Measurements from ENCODE around the gene BACE2. TPM values are rescaled to one million over a fixed set of nuclear protein-coding genes. Genes with fewer than 3 reads are reported as not detected.

BACE2 gene
- polyA plus RNA-seq, 1 donor from 2014 or later = 0.32 TPM

DNA sequence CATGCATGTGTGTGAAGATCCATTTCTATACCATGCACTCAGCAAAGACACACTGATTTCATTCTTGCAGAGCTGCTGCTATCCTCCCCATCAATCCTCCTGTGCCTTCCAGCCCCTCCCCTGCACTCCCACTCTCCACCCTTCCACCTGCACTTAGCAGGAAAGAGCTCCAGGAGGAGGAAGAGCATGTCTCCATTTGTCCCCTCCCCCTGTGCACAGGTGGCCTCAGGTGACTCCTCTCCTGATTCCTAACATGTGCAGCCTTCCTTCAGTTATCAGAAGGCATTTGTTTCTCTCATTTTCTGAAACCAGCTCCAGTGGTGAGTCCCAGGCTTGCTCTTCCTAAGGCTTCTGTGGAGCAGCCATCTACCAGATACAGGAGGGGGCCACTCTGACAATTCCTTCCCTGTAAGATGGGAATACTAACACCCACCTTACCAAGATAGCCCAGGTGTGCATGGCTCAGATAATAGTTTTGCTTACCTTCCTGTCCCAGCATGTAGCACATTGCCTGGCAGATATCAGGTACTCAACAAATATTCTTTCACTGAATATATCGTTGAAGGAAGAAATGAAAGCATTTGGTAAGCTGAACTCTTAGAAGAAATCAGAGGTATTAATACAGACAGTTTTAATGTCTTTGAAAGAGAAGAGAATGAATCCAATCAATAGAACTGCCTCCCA lies 126.7 kb downstream of the BACE2 start:
- no peaks in the 10 kb centered on the region for H3K27me3 ChIP-seq (ENCODE audit: insufficient read depth, low read depth, low read length)
- no peak overlapping the region for H3K4me3 ChIP-seq (ENCODE audit: low read length)
- TF ChIP-seq, protein P1, sequence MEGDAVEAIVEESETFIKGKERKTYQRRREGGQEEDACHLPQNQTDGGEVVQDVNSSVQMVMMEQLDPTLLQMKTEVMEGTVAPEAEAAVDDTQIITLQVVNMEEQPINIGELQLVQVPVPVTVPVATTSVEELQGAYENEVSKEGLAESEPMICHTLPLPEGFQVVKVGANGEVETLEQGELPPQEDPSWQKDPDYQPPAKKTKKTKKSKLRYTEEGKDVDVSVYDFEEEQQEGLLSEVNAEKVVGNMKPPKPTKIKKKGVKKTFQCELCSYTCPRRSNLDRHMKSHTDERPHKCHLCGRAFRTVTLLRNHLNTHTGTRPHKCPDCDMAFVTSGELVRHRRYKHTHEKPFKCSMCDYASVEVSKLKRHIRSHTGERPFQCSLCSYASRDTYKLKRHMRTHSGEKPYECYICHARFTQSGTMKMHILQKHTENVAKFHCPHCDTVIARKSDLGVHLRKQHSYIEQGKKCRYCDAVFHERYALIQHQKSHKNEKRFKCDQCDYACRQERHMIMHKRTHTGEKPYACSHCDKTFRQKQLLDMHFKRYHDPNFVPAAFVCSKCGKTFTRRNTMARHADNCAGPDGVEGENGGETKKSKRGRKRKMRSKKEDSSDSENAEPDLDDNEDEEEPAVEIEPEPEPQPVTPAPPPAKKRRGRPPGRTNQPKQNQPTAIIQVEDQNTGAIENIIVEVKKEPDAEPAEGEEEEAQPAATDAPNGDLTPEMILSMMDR (IDR thresholded peaks at IDR 0.05; ENCODE audit: poor library complexity, severe bottlenecking) = no peak
- no peak for TF ChIP-seq RAD21 (conservative IDR thresholded peaks at IDR 0.05)
- no peak for TF ChIP-seq REST (IDR thresholded peaks at IDR 0.05; ENCODE audit: borderline replicate concordance)
- no peak for TF ChIP-seq EZH2 (IDR thresholded peaks at IDR 0.05; ENCODE audit: borderline replicate concordance, insufficient read depth, low read length, poor library complexity, severe bottlenecking)
- TF ChIP-seq EP300 (conservative IDR thresholded peaks at IDR 0.05; ENCODE audit: poor library complexity, severe bottlenecking) = no peak
- no peak for TF ChIP-seq SMC3 (conservative IDR thresholded peaks at IDR 0.05; ENCODE audit: poor library complexity)
- no peak for TF ChIP-seq MXI1 (conservative IDR thresholded peaks at IDR 0.05; ENCODE audit: poor library complexity, severe bottlenecking)
- TF ChIP-seq TAF1 (IDR thresholded peaks at IDR 0.05; ENCODE audit: low read depth) = no peak
- TF ChIP-seq POLR2AphosphoS5 (IDR thresholded peaks at IDR 0.05) = no peak
- H3K36me3 ChIP-seq (ENCODE audit: insufficient read depth, low read length) = no peaks in the 10 kb centered on the region
- H3K9ac ChIP-seq (ENCODE audit: low read length) = no peak overlapping the region
- H2AFZ ChIP-seq (ENCODE audit: low read depth, low read length) = no peak overlapping the region
- H3F3A ChIP-seq (ENCODE audit: insufficient read depth, low read length, poor library complexity, severe bottlenecking) = no peaks in the 10 kb centered on the region
- no peak overlapping the region for H3K27ac ChIP-seq (ENCODE audit: low read length)
- H4K20me1 ChIP-seq (ENCODE audit: insufficient read depth) = no peaks in the 10 kb centered on the region
- H3K9me2 ChIP-seq (ENCODE audit: insufficient read depth, low read length) = no peaks in the 10 kb centered on the region
- H3K79me2 ChIP-seq (replicated peaks; ENCODE audit: insufficient read depth, low read length) = no peaks in the 10 kb centered on the region
- no peak overlapping the region for H3K4me2 ChIP-seq (ENCODE audit: low read length)
- peaks cover 4% of the 10 kb centered on the region for H3K9me3 ChIP-seq (ENCODE audit: low read length)

GRCh38 chr21:41295721-41296254 lies 127.8 kb downstream of the BACE2 start:
- Histone ChIP-seq H3K36me3 (ENCODE audit: insufficient read depth, low read length) (no peaks in the 10 kb centered on the region), H3K4me2 (ENCODE audit: low read length) (no peak overlapping the region), H3K4me3 (ENCODE audit: low read length) (no peak overlapping the region), H3K27me3 (ENCODE audit: insufficient read depth, low read depth, low read length) (no peaks in the 10 kb centered on the region), H2AFZ (ENCODE audit: low read depth, low read length) (no peak overlapping the region), H3K79me2 (replicated peaks; ENCODE audit: insufficient read depth, low read length) (no peaks in the 10 kb centered on the region), H3K9me3 (ENCODE audit: low read length) (peaks cover 4% of the 10 kb centered on the region), H3K27ac (ENCODE audit: low read length) (no peak overlapping the region), H3K9ac (ENCODE audit: low read length) (no peak overlapping the region), H3F3A (ENCODE audit: insufficient read depth, low read length, poor library complexity, severe bottlenecking) (no peaks in the 10 kb centered on the region), H3K9me2 (ENCODE audit: insufficient read depth, low read length) (no peaks in the 10 kb centered on the region), H4K20me1 (ENCODE audit: insufficient read depth) (no peaks in the 10 kb centered on the region)
- no peak for TF ChIP-seq EZH2 (IDR thresholded peaks at IDR 0.05; ENCODE audit: borderline replicate concordance, insufficient read depth, low read length, poor library complexity, severe bottlenecking)
- no peak for TF ChIP-seq REST (IDR thresholded peaks at IDR 0.05; ENCODE audit: borderline replicate concordance)
- TF ChIP-seq, protein P1 (IDR thresholded peaks at IDR 0.05; ENCODE audit: poor library complexity, severe bottlenecking) = no peak
- TF ChIP-seq MXI1 (conservative IDR thresholded peaks at IDR 0.05; ENCODE audit: poor library complexity, severe bottlenecking) = no peak
- TF ChIP-seq TAF1 (IDR thresholded peaks at IDR 0.05; ENCODE audit: low read depth) = no peak
- no peak for TF ChIP-seq RAD21 (conservative IDR thresholded peaks at IDR 0.05)
- TF ChIP-seq EP300 (conservative IDR thresholded peaks at IDR 0.05; ENCODE audit: poor library complexity, severe bottlenecking) = no peak
